ENCODE measurements around the gene MAFF. TPM values are rescaled to one million over a fixed set of nuclear protein-coding genes. Genes with fewer than 3 reads are reported as not detected.

Gene MAFF
- total RNA-seq, 1 donor from 2014 or later: 1.8 TPM

- Mint-ChIP-seq H3K27ac (ENCODE audit: unreplicated experiment) (no peak overlapping the region), H3K4me3 (ENCODE audit: unreplicated experiment) (peak overlapping the region; percentile 75), H3K27me3 (ENCODE audit: unreplicated experiment) (peaks cover 10% of the 10 kb centered on the region), H3K36me3 (ENCODE audit: unreplicated experiment) (peaks cover 4% of the 10 kb centered on the region), H3K4me1 (ENCODE audit: low read depth, unreplicated experiment) (peaks cover 15% of the 10 kb centered on the region), H3K9me3 (ENCODE audit: unreplicated experiment) (peaks cover 15% of the 10 kb centered on the region)
- no peak for DNase-seq
- no peak for TF ChIP-seq CTCF (IDR thresholded peaks at IDR 0.05; ENCODE audit: partially characterized antibody, unreplicated experiment)
Observed at GRCh38 chr22:38213319-38213989, 11.7 kb downstream of the MAFF start.

GRCh38 chr22:38213990-38214301, 12.2 kb downstream of the MAFF start:
- Mint-ChIP-seq H3K4me1 (ENCODE audit: low read depth, unreplicated experiment) (peaks cover 16% of the 10 kb centered on the region), H3K27me3 (ENCODE audit: unreplicated experiment) (peaks cover 10% of the 10 kb centered on the region), H3K9me3 (ENCODE audit: unreplicated experiment) (peaks cover 15% of the 10 kb centered on the region), H3K27ac (ENCODE audit: unreplicated experiment) (no peak overlapping the region), H3K4me3 (ENCODE audit: unreplicated experiment) (peak overlapping the region; percentile 75), H3K36me3 (ENCODE audit: unreplicated experiment) (peaks cover 4% of the 10 kb centered on the region)
- DNase-seq: no peak
- TF ChIP-seq CTCF (IDR thresholded peaks at IDR 0.05; ENCODE audit: partially characterized antibody, unreplicated experiment): no peak

- Mint-ChIP-seq H3K9me3 (ENCODE audit: unreplicated experiment) (peaks cover 18% of the 10 kb centered on the region), H3K4me1 (ENCODE audit: low read depth, unreplicated experiment) (peaks cover 22% of the 10 kb centered on the region), H3K4me3 (ENCODE audit: unreplicated experiment) (peak overlapping the region; percentile 75), H3K36me3 (ENCODE audit: unreplicated experiment) (peaks cover 4% of the 10 kb centered on the region), H3K27ac (ENCODE audit: unreplicated experiment) (no peak overlapping the region), H3K27me3 (ENCODE audit: unreplicated experiment) (peaks cover 13% of the 10 kb centered on the region)
- peak; percentile 84 for DNase-seq
- no peak for TF ChIP-seq CTCF (IDR thresholded peaks at IDR 0.05; ENCODE audit: partially characterized antibody, unreplicated experiment)
Observed at GRCh38 chr22:38214302-38215056, 12.7 kb downstream of the MAFF start.

GRCh38 chr22:38215156-38216038, 13.6 kb downstream of the MAFF start:
- peaks cover 19% of the 10 kb centered on the region for H3K9me3 Mint-ChIP-seq (ENCODE audit: unreplicated experiment)
- H3K27ac Mint-ChIP-seq (ENCODE audit: unreplicated experiment): peak overlapping the region; percentile 68
- peaks cover 4% of the 10 kb centered on the region for H3K36me3 Mint-ChIP-seq (ENCODE audit: unreplicated experiment)
- H3K4me1 Mint-ChIP-seq (ENCODE audit: low read depth, unreplicated experiment): peaks cover 22% of the 10 kb centered on the region
- TF ChIP-seq CTCF (IDR thresholded peaks at IDR 0.05; ENCODE audit: partially characterized antibody, unreplicated experiment): no peak
- no peak for DNase-seq
- H3K4me3 Mint-ChIP-seq (ENCODE audit: unreplicated experiment): peak overlapping the region; percentile 43
- peaks cover 12% of the 10 kb centered on the region for H3K27me3 Mint-ChIP-seq (ENCODE audit: unreplicated experiment)

All from glutamatergic neuron (in vitro differentiated cells).